ENCODE results near the gene SMIM3. TPM values are rescaled to one million over a fixed set of nuclear protein-coding genes. Genes with fewer than 3 reads are reported as not detected.
"Not testable (repeated sequence)": the region's sequence is repeated elsewhere in the genome, so short reads cannot be mapped to it uniquely, and the experiment has no call there.

SMIM3 gene
- total RNA-seq, 1 experiment from 2014 or later: 14.5 TPM

DNA sequence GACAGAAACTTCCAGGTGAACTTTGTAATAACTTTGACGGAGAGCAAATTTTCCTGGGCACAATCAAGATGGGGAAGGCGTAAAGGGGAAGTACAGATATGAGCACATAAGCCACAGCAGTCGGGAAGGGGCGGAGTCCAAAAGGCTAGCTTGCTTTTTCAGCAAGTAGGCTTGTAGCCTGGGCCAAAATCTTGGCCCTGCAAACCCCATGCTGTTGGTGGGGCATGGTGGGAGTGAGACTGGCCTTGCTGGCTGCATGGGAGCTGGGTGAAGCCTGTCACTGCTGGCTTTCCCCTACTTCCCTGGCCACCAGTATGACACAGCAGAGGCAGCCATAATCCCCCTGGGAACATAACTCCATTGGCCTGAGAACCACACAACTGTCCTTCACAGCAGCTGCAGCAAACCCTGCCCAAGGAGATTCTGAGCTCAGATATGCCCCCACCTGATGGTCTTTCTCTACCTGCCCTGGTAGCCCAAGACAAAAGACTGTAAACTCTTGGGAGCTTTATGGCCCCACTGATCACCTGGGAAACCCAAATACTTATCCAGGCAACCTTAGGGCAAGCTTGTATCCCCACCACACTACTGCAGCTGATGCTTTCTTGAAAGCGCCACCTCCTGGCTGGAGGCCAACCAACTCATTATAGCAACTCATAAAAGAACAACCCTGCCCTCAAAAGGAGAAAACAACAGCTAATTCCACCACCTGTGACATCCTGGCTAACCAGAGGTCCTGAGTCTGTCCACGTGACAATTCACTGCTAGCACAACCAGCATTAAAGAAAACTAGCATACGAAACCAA, 43.8 kb upstream of the SMIM3 start:
- DNase-seq (ENCODE audit: low spot score): peak; percentile 29
- Histone ChIP-seq H3K9me3 (ENCODE audit: low read depth, low read length, poor library complexity, severe bottlenecking) (no peaks in the 10 kb centered on the region), H3K4me1 (ENCODE audit: insufficient read depth, low read length, poor library complexity, severe bottlenecking) (no peaks in the 10 kb centered on the region), H3K27me3 (replicated peaks; ENCODE audit: insufficient read depth, low read depth, low read length, poor library complexity) (no peaks in the 10 kb centered on the region), H3K27ac (ENCODE audit: low read depth, low read length, poor library complexity, severe bottlenecking) (no peak overlapping the region), H3K36me3 (ENCODE audit: insufficient read depth, low read length, poor library complexity, severe bottlenecking) (peaks cover 33% of the 10 kb centered on the region), H3K4me3 (ENCODE audit: low read depth, low read length, poor library complexity, severe bottlenecking) (no peak overlapping the region)
- TF ChIP-seq, protein P1, sequence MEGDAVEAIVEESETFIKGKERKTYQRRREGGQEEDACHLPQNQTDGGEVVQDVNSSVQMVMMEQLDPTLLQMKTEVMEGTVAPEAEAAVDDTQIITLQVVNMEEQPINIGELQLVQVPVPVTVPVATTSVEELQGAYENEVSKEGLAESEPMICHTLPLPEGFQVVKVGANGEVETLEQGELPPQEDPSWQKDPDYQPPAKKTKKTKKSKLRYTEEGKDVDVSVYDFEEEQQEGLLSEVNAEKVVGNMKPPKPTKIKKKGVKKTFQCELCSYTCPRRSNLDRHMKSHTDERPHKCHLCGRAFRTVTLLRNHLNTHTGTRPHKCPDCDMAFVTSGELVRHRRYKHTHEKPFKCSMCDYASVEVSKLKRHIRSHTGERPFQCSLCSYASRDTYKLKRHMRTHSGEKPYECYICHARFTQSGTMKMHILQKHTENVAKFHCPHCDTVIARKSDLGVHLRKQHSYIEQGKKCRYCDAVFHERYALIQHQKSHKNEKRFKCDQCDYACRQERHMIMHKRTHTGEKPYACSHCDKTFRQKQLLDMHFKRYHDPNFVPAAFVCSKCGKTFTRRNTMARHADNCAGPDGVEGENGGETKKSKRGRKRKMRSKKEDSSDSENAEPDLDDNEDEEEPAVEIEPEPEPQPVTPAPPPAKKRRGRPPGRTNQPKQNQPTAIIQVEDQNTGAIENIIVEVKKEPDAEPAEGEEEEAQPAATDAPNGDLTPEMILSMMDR (conservative IDR thresholded peaks at IDR 0.05; ENCODE audit: low read depth, low read length): no peak
- no peak for TF ChIP-seq EZH2 (IDR thresholded peaks at IDR 0.05; ENCODE audit: borderline replicate concordance, low read depth, low read length, poor library complexity, severe bottlenecking)
- CTCF ChIA-PET: no interaction called here
- no TSS peak for BruUV-seq (replicated peaks)
- POLR2A ChIA-PET (ENCODE audit: low non-redundant PET): no interaction called here
- intact Hi-C loops (cut with micrococcal nuclease; ENCODE audit: unreplicated experiment): no loop called here

DNA sequence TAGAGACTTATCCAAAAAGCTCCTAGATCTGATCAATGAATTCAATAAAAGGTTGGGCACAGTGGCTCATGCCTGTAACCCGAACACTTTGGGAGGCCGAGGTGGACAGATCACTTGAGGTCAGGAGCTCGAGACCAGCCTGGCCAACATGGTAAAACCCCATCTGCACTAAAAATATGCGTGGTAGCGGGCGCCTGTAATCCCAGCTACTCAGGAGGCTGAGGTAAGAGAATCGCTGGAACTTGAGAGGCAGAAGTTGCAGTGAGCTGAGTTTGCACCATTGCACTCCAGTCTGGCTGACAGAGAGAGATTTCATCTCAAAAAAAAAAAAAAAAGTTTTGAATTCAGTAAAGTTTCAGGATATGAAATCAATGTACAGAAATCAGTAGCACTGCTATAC, 39.7 kb upstream of the SMIM3 start:
- DNase-seq (ENCODE audit: low spot score): no peak
- H3K27me3 ChIP-seq (replicated peaks; ENCODE audit: insufficient read depth, low read depth, low read length, poor library complexity): no peaks in the 10 kb centered on the region
- H3K36me3 ChIP-seq (ENCODE audit: insufficient read depth, low read length, poor library complexity, severe bottlenecking): peaks cover 10% of the 10 kb centered on the region
- ChIA-PET CTCF (no interaction called here), POLR2A (ENCODE audit: low non-redundant PET) (no interaction called here)
- no peaks in the 10 kb centered on the region for H3K9me3 ChIP-seq (ENCODE audit: low read depth, low read length, poor library complexity, severe bottlenecking)
- intact Hi-C loops (cut with micrococcal nuclease; ENCODE audit: unreplicated experiment): no loop called here
- TF ChIP-seq, protein P1 (conservative IDR thresholded peaks at IDR 0.05; ENCODE audit: low read depth, low read length): no peak
- no peak for TF ChIP-seq EZH2 (IDR thresholded peaks at IDR 0.05; ENCODE audit: borderline replicate concordance, low read depth, low read length, poor library complexity, severe bottlenecking)
- BruUV-seq (replicated peaks): no TSS peak
- H3K4me3 ChIP-seq (ENCODE audit: low read depth, low read length, poor library complexity, severe bottlenecking): no peak overlapping the region
- H3K27ac ChIP-seq (ENCODE audit: low read depth, low read length, poor library complexity, severe bottlenecking): no peak overlapping the region
- H3K4me1 ChIP-seq (ENCODE audit: insufficient read depth, low read length, poor library complexity, severe bottlenecking): no peaks in the 10 kb centered on the region

DNA sequence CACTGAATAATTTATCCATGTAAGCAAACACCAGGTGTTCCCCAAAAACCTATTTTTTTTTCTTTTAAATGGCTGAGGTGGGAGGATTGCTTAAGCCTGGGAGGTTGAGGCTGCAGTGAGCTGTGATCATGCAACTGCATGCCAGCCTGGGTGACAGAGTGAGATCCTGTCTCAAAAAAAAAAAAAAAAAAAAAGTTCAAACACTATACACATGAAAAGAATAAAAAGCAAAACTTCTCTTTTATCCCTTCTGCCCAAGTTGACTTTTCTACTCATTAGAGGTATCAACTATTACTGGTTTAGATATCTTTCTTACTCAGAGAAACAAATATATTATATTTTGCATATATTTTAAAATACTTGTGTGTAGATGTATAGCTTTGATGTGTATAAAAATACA, 37.6 kb upstream of the SMIM3 start:
- no peak for DNase-seq (ENCODE audit: low spot score)
- Histone ChIP-seq H3K27me3 (replicated peaks; ENCODE audit: insufficient read depth, low read depth, low read length, poor library complexity) (no peaks in the 10 kb centered on the region), H3K4me1 (ENCODE audit: insufficient read depth, low read length, poor library complexity, severe bottlenecking) (no peaks in the 10 kb centered on the region), H3K9me3 (ENCODE audit: low read depth, low read length, poor library complexity, severe bottlenecking) (no peaks in the 10 kb centered on the region), H3K4me3 (ENCODE audit: low read depth, low read length, poor library complexity, severe bottlenecking) (no peak overlapping the region), H3K36me3 (ENCODE audit: insufficient read depth, low read length, poor library complexity, severe bottlenecking) (peaks cover 10% of the 10 kb centered on the region), H3K27ac (ENCODE audit: low read depth, low read length, poor library complexity, severe bottlenecking) (no peak overlapping the region)
- ChIA-PET POLR2A (ENCODE audit: low non-redundant PET) (no interaction called here), CTCF (no interaction called here)
- TF ChIP-seq, protein P1 (conservative IDR thresholded peaks at IDR 0.05; ENCODE audit: low read depth, low read length): no peak
- no peak for TF ChIP-seq EZH2 (IDR thresholded peaks at IDR 0.05; ENCODE audit: borderline replicate concordance, low read depth, low read length, poor library complexity, severe bottlenecking)
- intact Hi-C loops (cut with micrococcal nuclease; ENCODE audit: unreplicated experiment): no loop called here
- BruUV-seq (replicated peaks): no TSS peak

DNA sequence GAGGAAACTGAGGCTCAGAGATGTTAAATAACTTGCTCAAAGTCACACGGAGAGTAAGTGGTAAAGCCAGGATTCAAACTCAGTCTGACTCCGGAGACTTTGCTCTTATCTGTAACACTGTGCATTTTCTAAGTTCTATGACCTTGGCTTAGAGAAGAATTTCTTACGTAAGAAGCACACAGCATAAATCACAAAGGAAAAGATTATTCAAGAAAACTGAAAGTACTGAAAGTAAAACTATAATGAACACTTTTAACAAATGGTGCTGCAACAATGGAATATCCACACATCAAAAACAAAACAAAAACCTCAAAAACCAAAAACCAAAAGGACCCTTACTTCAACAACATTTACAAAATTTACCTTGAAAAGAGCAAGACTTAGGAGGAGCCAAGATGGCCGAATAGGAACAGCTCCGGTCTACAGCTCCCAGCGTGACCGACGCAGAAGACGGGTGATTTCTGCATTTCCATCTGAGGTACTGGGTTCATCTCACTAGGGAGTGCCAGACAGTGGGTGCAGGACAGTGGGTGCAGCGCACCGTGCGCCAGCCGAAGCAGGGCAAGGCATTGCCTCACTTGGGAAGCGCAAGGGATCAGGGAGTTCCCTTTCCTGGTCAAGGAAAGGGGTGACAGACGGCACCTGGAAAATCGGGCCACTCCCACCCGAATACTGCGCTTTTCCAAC, 36.0 kb upstream of the SMIM3 start:
- H3K4me3 ChIP-seq (ENCODE audit: low read depth, low read length, poor library complexity, severe bottlenecking); CTCF ChIA-PET; POLR2A ChIA-PET (ENCODE audit: low non-redundant PET): not testable (repeated sequence)

DNA sequence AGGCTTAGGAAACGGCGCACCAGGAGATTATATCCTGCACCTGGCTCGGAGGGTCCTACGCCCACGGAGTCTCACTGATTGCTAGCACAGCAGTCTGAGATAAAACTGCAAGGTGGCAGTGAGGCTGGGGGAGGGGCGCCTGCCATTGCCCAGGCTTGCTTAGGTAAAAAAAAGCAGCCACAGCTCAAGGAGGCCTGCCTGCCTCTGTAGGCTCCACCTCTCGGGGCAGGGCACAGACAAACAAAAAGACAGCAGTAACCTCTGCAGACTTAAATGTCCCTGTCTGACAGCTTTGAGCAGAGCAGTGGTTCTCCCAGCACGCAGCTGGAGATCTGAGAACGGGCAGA, 35.4 kb upstream of the SMIM3 start:
- DNase-seq (ENCODE audit: low spot score); CTCF ChIA-PET; H3K36me3 ChIP-seq (ENCODE audit: insufficient read depth, low read length, poor library complexity, severe bottlenecking); H3K4me1 ChIP-seq (ENCODE audit: insufficient read depth, low read length, poor library complexity, severe bottlenecking); intact Hi-C loops (cut with micrococcal nuclease; ENCODE audit: unreplicated experiment); H3K27ac ChIP-seq (ENCODE audit: low read depth, low read length, poor library complexity, severe bottlenecking); H3K4me3 ChIP-seq (ENCODE audit: low read depth, low read length, poor library complexity, severe bottlenecking); H3K27me3 ChIP-seq (replicated peaks; ENCODE audit: insufficient read depth, low read depth, low read length, poor library complexity); BruUV-seq (replicated peaks); POLR2A ChIA-PET (ENCODE audit: low non-redundant PET); H3K9me3 ChIP-seq (ENCODE audit: low read depth, low read length, poor library complexity, severe bottlenecking): not testable (repeated sequence)

More for the DNA sequence above, 36.0 kb upstream of the SMIM3 start:
- intact Hi-C loops (cut with micrococcal nuclease; ENCODE audit: unreplicated experiment); DNase-seq (ENCODE audit: low spot score); H3K27me3 ChIP-seq (replicated peaks; ENCODE audit: insufficient read depth, low read depth, low read length, poor library complexity); H3K36me3 ChIP-seq (ENCODE audit: insufficient read depth, low read length, poor library complexity, severe bottlenecking); H3K9me3 ChIP-seq (ENCODE audit: low read depth, low read length, poor library complexity, severe bottlenecking); BruUV-seq (replicated peaks); H3K27ac ChIP-seq (ENCODE audit: low read depth, low read length, poor library complexity, severe bottlenecking); H3K4me1 ChIP-seq (ENCODE audit: insufficient read depth, low read length, poor library complexity, severe bottlenecking): not testable (repeated sequence)
